Measurements from ENCODE around the gene SDK2. TPM values are rescaled to one million over a fixed set of nuclear protein-coding genes. Genes with fewer than 3 reads are reported as not detected.

SDK2 gene
- total and polyA plus RNA-seq, 9 of the 15 experiments (the other 6 are each of a cell fraction or from before 2014, with no cell fraction given) = 0.04 TPM; not detected in 8

DNA sequence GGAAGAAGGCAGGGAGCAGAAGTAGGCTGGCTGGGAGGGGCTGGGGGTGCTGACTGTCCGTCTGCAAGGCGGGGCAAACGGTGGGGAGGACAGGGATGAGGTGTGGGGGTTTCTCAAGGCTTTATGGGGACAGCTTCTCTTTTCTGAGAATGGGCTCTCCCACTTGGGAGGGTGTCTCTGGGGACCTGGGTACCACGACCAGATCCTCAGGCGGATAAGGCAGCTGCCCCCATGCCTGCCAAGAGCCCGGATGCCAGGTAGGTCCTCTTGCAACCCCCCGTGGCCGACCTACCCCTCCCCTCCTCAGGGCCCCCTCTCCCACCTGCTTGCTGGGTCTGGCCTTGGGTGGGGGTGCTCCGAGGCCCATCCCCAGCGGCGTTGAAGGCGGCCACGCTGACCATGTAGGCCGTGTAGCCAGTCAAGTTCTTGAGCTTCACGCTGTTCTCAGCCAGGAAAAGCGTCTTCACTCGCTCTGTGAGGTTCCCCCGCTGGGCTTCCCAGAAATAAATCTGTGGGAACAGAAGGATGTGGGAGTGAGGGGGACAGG is 276.1 kb downstream of the SDK2 start:
- ChIA-PET CTCF (ENCODE audit: low intra/inter-chr PET ratio) (interaction anchor here (2.9 kb wide), 1 partner anchor 112 kb away, joined by 72 read pairs; no protein-coding TSS in a partner anchor), POLR2A (no interaction called here)
- no peak for FAIRE-seq
- H3K9me1 ChIP-seq (ENCODE audit: control insufficient read depth, insufficient read depth, low read length) = no peaks in the 10 kb centered on the region
- H3K36me3 ChIP-seq (ENCODE audit: control insufficient read depth, insufficient read depth, low read length) = no peaks in the 10 kb centered on the region
- ATAC-seq = no peak
- H3K27ac ChIP-seq (ENCODE audit: extremely low read depth, low read depth, low read length) = no peak overlapping the region
- no peak for DNase-seq (ENCODE audit: extremely low read depth in 1 of 4, low spot score in 3 of 4)
- H3K9ac ChIP-seq (ENCODE audit: insufficient read depth in 1 of 2, low read depth in 2 of 2, low read length in 2 of 2) = no peak overlapping the region
- H4K20me1 ChIP-seq (replicated peaks; ENCODE audit: control insufficient read depth, insufficient read depth, low read length) = 0 out of 2 replicates have a peak, but pooled peaks cover 3% of the 10 kb centered on the region
- in situ Hi-C loops (cut with MboI) (loop anchor here (10.0 kb wide), 1 partner anchor 813 kb away; no protein-coding TSS in a partner anchor), intact Hi-C loops (cut with micrococcal nuclease) (loop anchor here (2.0 to 10.0 kb wide), 2 partner anchors 63 to 803 kb away; no protein-coding TSS in a partner anchor)
- 59% methylated on average over 10 of the region's 18 CpGs for WGBS (ENCODE audit: insufficient coverage, low coverage, missing lambda C conversion rate)
- H3K27me3 ChIP-seq (ENCODE audit: control insufficient read depth in 2 of 2, insufficient read depth in 2 of 2, low read length in 2 of 2) = peaks cover 34 to 50% of the 10 kb centered on the region in 2 experiments
- H2AFZ ChIP-seq (ENCODE audit: low read depth, low read length) = no peak overlapping the region
- no peak overlapping the region for H3K4me3 ChIP-seq
- no peaks in the 10 kb centered on the region for H3K79me2 ChIP-seq (ENCODE audit: control insufficient read depth, insufficient read depth, low read length)
- no TSS peak for BruUV-seq (replicated peaks)
- no peak overlapping the region for H3K4me2 ChIP-seq (ENCODE audit: insufficient read depth, low read length)
- H3K4me1 ChIP-seq (replicated peaks in 1 of 2; ENCODE audit: control insufficient read depth in 2 of 2, insufficient read depth in 2 of 2, low read length in 2 of 2) = peaks cover 2 to 13% of the 10 kb centered on the region in 2 experiments; a peak in 3 of 5 replicates
- H3K9me3 ChIP-seq (replicated peaks; ENCODE audit: control insufficient read depth, insufficient read depth, low read depth, low read length) = no peaks in the 10 kb centered on the region
- no peak for TF ChIP-seq CC2D1A (IDR thresholded peaks at IDR 0.05)
- TF ChIP-seq EP300 (IDR thresholded peaks at IDR 0.05; ENCODE audit: low read length) = no peak
- no peak for TF ChIP-seq ZNF253 (CRISPR knock-in tag; conservative IDR thresholded peaks at IDR 0.05)
- no peak for TF ChIP-seq ZBED1 (IDR thresholded peaks at IDR 0.05)
- TF ChIP-seq POLR2G (IDR thresholded peaks at IDR 0.05; ENCODE audit: low read depth, low read length) = no peak
- TF ChIP-seq, protein P1, sequence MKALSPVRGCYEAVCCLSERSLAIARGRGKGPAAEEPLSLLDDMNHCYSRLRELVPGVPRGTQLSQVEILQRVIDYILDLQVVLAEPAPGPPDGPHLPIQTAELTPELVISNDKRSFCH (CRISPR knock-in tag; IDR thresholded peaks at IDR 0.05) = no peak
- TF ChIP-seq, protein P1 (tag; IDR thresholded peaks at IDR 0.05) = no peak
- no peak for TF ChIP-seq MAFF (IDR thresholded peaks at IDR 0.05; ENCODE audit: low read length)

Measured in K562 (cell line).